Loucy (cell line): ENCODE data around the gene MRAP2.

Experiments used
- H2AFZ ChIP-seq: fragments of 200-600 bp; sonication (generic); 2 replicates; pipeline ENCODE4 v1.6.0; 2016; ENCODE audit warnings: antibody characterized with exemption, mild to moderate bottlenecking, low read length, moderate library complexity
- H3F3A ChIP-seq: fragments of 200-600 bp; 2 replicates; pipeline ENCODE4 v1.6.0; 2016; ENCODE audit warnings: antibody characterized with exemption, low read depth, mild to moderate bottlenecking
- H3K27me3 ChIP-seq: fragments of 200-600 bp; sonication (generic); 2 replicates; pipeline ENCODE4 v1.6.1; 2014; ENCODE audit warnings: low read length, mild to moderate bottlenecking; ENCODE audit not compliant: insufficient read depth, poor library complexity, severe bottlenecking
- H3K36me3 ChIP-seq: fragments of 200-600 bp; sonication (generic); 2 replicates; pipeline ENCODE4 v1.6.1; 2016; ENCODE audit warnings: low read length; ENCODE audit not compliant: insufficient read depth
- H3K4me1 ChIP-seq: fragments of 200-600 bp; sonication (generic); 2 replicates; pipeline ENCODE4 v1.5.1; 2014; ENCODE audit warnings: low read length, mild to moderate bottlenecking; ENCODE audit not compliant: insufficient read depth, poor library complexity, severe bottlenecking
- H3K4me2 ChIP-seq: fragments of 200-600 bp; sonication (generic); 2 replicates; pipeline ENCODE4 v1.6.0; 2014; ENCODE audit warnings: antibody characterized with exemption, low read length, low read depth, mild to moderate bottlenecking; ENCODE audit not compliant: poor library complexity, severe bottlenecking
- H3K4me3 ChIP-seq: fragments of 200-600 bp; sonication (generic); 2 replicates; pipeline ENCODE4 v1.5.1; 2014; ENCODE audit warnings: low read length, mild to moderate bottlenecking, mixed read lengths; ENCODE audit not compliant: poor library complexity, severe bottlenecking
- H3K79me2 ChIP-seq: fragments of 200-600 bp; sonication (generic); 2 replicates; pipeline ENCODE4 v1.6.1; 2014; ENCODE audit warnings: low read length; ENCODE audit not compliant: insufficient read depth
- H3K9ac ChIP-seq: fragments of 200-600 bp; sonication (generic); 2 replicates; pipeline ENCODE4 v1.6.0; 2014; ENCODE audit warnings: mild to moderate bottlenecking, low read depth, low read length, moderate library complexity; ENCODE audit not compliant: poor library complexity, severe bottlenecking
- H3K9me2 ChIP-seq: fragments of 200-600 bp; sonication (generic); replicated peaks from 2 replicates; pipeline ENCODE4 v1.6.1; 2016; ENCODE audit warnings: low read depth, low read length, mixed read lengths
- H3K9me3 ChIP-seq: fragments of 200-600 bp; sonication (generic); 2 replicates; pipeline ENCODE4 v1.6.1; 2014; ENCODE audit warnings: mild to moderate bottlenecking, antibody characterized with exemption, low read length, low read depth; ENCODE audit not compliant: insufficient read depth
- H4K20me1 ChIP-seq: fragments of 200-600 bp; sonication (generic); 2 replicates; pipeline ENCODE4 v1.6.0; 2014; ENCODE audit warnings: antibody characterized with exemption, low read length, mild to moderate bottlenecking; ENCODE audit not compliant: insufficient read depth, poor library complexity, severe bottlenecking
- CTCF ChIP-seq: fragments of 200-600 bp; sonication (generic); conservative IDR thresholded peaks from 2 replicates; pipeline ENCODE4 v1.5.1; 2014; ENCODE audit warnings: mild to moderate bottlenecking, antibody characterized with exemption, low read length
- EZH2phosphoT487 ChIP-seq: fragments of 200-600 bp; IDR thresholded peaks from 2 replicates; pipeline ENCODE4 v1.6.1; 2018; ENCODE audit warnings: antibody characterized with exemption, mild to moderate bottlenecking, moderate library complexity, borderline replicate concordance

MRAP2 gene

GRCh38 chr6:84019141-84019841 is 14.3 kb upstream of the MRAP2 start:
- no peak overlapping the region for H3K4me2 ChIP-seq
- H3K27me3 ChIP-seq, result no peaks in the 10 kb centered on the region
- no peak overlapping the region for H2AFZ ChIP-seq
- no peaks in the 10 kb centered on the region for H4K20me1 ChIP-seq
- H3K9me2 ChIP-seq, result no peaks in the 10 kb centered on the region
- no peak overlapping the region for H3K9ac ChIP-seq
- H3K9me3 ChIP-seq, result no peaks in the 10 kb centered on the region
- H3K4me1 ChIP-seq, result no peaks in the 10 kb centered on the region
- H3K36me3 ChIP-seq, result no peaks in the 10 kb centered on the region
- H3K4me3 ChIP-seq, result no peak overlapping the region
- H3F3A ChIP-seq, result no peaks in the 10 kb centered on the region
- H3K79me2 ChIP-seq, result no peaks in the 10 kb centered on the region
- TF ChIP-seq EZH2phosphoT487, result no peak
- no peak for TF ChIP-seq CTCF

GRCh38 chr6:84019842-84020211 is 13.7 kb upstream of the MRAP2 start:
- TF ChIP-seq CTCF (no peak), EZH2phosphoT487 (no peak)
- H3K4me1 ChIP-seq, result no peaks in the 10 kb centered on the region
- no peaks in the 10 kb centered on the region for H3K79me2 ChIP-seq
- no peaks in the 10 kb centered on the region for H4K20me1 ChIP-seq
- H3K36me3 ChIP-seq, result no peaks in the 10 kb centered on the region
- no peak overlapping the region for H3K9ac ChIP-seq
- no peak overlapping the region for H2AFZ ChIP-seq
- H3K4me2 ChIP-seq, result no peak overlapping the region
- H3K9me2 ChIP-seq, result no peaks in the 10 kb centered on the region
- H3K9me3 ChIP-seq, result no peaks in the 10 kb centered on the region
- no peaks in the 10 kb centered on the region for H3F3A ChIP-seq
- no peak overlapping the region for H3K4me3 ChIP-seq
- no peaks in the 10 kb centered on the region for H3K27me3 ChIP-seq

- H4K20me1 ChIP-seq, result no peaks in the 10 kb centered on the region
Observed at GRCh38 chr6:84021625-84022024, 11.9 kb upstream of the MRAP2 start.

More at GRCh38 chr6:84021625-84022024, 11.9 kb upstream of the MRAP2 start:
- Histone ChIP-seq H3K4me3 (no peak overlapping the region), H3K9me2 (no peaks in the 10 kb centered on the region), H3K9me3 (no peaks in the 10 kb centered on the region; the same call in 1 of the 2 replicates), H3K27me3 (no peaks in the 10 kb centered on the region), H3K4me2 (no peak overlapping the region), H3K36me3 (no peaks in the 10 kb centered on the region), H3K4me1 (no peaks in the 10 kb centered on the region), H3K79me2 (no peaks in the 10 kb centered on the region), H2AFZ (no peak overlapping the region), H3K9ac (no peak overlapping the region), H3F3A (no peaks in the 10 kb centered on the region)
- TF ChIP-seq CTCF, result no peak
- TF ChIP-seq EZH2phosphoT487, result no peak
